Neural progenitor cell (in vitro differentiated cells): Measurements from ENCODE around the gene GRK3.
"Not testable (repeated sequence)": the region's sequence is repeated elsewhere in the genome, so short reads cannot be mapped to it uniquely, and the experiment has no call there.

Source experiments
- CTCF ChIP-seq: fragments of 200-600 bp; sonication (generic); IDR thresholded peaks from 2 replicates; pipeline ENCODE4 v1.5.1; 2017; ENCODE audit warnings: antibody characterized with exemption, mild to moderate bottlenecking
- EZH2 ChIP-seq: fragments of 200-600 bp; sonication (generic); IDR thresholded peaks from 2 replicates; pipeline ENCODE4 v1.6.1; 2017; ENCODE audit warnings: antibody characterized with exemption, mild to moderate bottlenecking, moderate library complexity

- not testable (repeated sequence) for TF ChIP-seq CTCF, EZH2
Measured at GRCh38 chr22:25605565-25605964, 41.1 kb downstream of the GRK3 start.
